PC-3 (cell line): Measurements from ENCODE around the gene RNASE12. TPM values are rescaled to one million over a fixed set of nuclear protein-coding genes. Genes with fewer than 3 reads are reported as not detected.

Source experiments
- ATAC-seq: fragments of 200-7000 bp; cut with Tn5 transposase; 2 replicates; pipeline ENCODE4 v1.9.1; 2020; ENCODE audit warnings: mild to moderate bottlenecking, moderate library complexity
- BruUV-seq: library from RNA; stranded (reverse); fragments of 400-500 nt; replicated peaks from 2 replicates; lab custom pipeline; 2021; lab: Mats Ljungman, UMichigan
- CTCF ChIA-PET: fragments of 300-600 bp; sonication (Branson Sonifier 250); formaldehyde crosslinking; loops from one replicate; lab custom pipeline; 2022; ENCODE audit warnings: antibody characterized with exemption; lab: Charles Lee
- POLR2A ChIA-PET: fragments of 300-600 bp; sonication (Branson Sonifier 250); formaldehyde crosslinking; loops from one replicate; lab custom pipeline; 2022; ENCODE audit warnings: antibody characterized with exemption; ENCODE audit not compliant: unreplicated experiment; lab: Charles Lee
- DNase-seq: peaks from one replicate; pipeline ENCODE4 v3.0.0-alpha.2; 2015
- H2AFZ ChIP-seq: fragments of 300-600 bp; sonication (generic); 2 replicates; pipeline ENCODE4 v1.6.0; 2016; ENCODE audit warnings: antibody characterized with exemption, low read length
- H3F3A ChIP-seq: fragments of 300-600 bp; sonication (generic); one replicate; pipeline ENCODE4 v1.6.0; 2017; ENCODE audit warnings: antibody characterized with exemption, low read length, control low read depth, mild to moderate bottlenecking; ENCODE audit not compliant: unreplicated experiment
- H3K27ac ChIP-seq: fragments of 300-600 bp; sonication (generic); 2 replicates; pipeline ENCODE4 v1.5.1; 2016; ENCODE audit warnings: mild to moderate bottlenecking, low read length
- H3K27me3 ChIP-seq: fragments of 300-600 bp; sonication (generic); 2 replicates; pipeline ENCODE4 v1.6.1; 2016; ENCODE audit warnings: low read length, mixed read lengths
- H3K36me3 ChIP-seq: fragments of 300-600 bp; sonication (generic); 2 replicates; pipeline ENCODE4 v1.6.1; 2016; ENCODE audit warnings: low read depth, mixed run types, low read length, mixed read lengths
- H3K4me1 ChIP-seq: fragments of 300-600 bp; sonication (generic); 2 replicates; pipeline ENCODE4 v1.5.1; 2016; ENCODE audit warnings: low read length; ENCODE audit not compliant: insufficient read depth
- H3K4me2 ChIP-seq: fragments of 300-600 bp; sonication (generic); 2 replicates; pipeline ENCODE4 v1.6.0; 2016; ENCODE audit warnings: low read length
- H3K4me3 ChIP-seq: fragments of 300-600 bp; sonication (generic); 2 replicates; pipeline ENCODE4 v1.5.1; 2016; ENCODE audit warnings: mild to moderate bottlenecking, low read length, mixed read lengths
- H3K79me2 ChIP-seq: fragments of 300-600 bp; sonication (generic); 2 replicates; pipeline ENCODE4 v1.6.1; 2017; ENCODE audit warnings: low read length, mixed read lengths
- H3K9ac ChIP-seq: fragments of 300-600 bp; sonication (generic); 2 replicates; pipeline ENCODE4 v1.6.0; 2016; ENCODE audit warnings: mild to moderate bottlenecking, low read length
- H3K9me2 ChIP-seq: fragments of 300-600 bp; sonication (generic); replicated peaks from 2 replicates; pipeline ENCODE4 v1.6.1; 2016; ENCODE audit warnings: mixed run types, low read length, mixed read lengths
- H3K9me3 ChIP-seq: fragments of 300-600 bp; sonication (generic); 2 replicates; pipeline ENCODE4 v1.6.1; 2016; ENCODE audit warnings: low read length, mixed read lengths
- H4K20me1 ChIP-seq: fragments of 300-600 bp; sonication (generic); 2 replicates; pipeline ENCODE4 v1.6.1; 2016; ENCODE audit warnings: low read length, mixed read lengths
- EZH2 ChIP-seq: fragments of 300-600 bp; sonication (generic); IDR thresholded peaks from one replicate; pipeline ENCODE4 v1.6.1; 2017; ENCODE audit warnings: antibody characterized with exemption, mild to moderate bottlenecking, low read length; ENCODE audit not compliant: unreplicated experiment
- EZH2phosphoT487 ChIP-seq: fragments of 300-600 bp; sonication (generic); IDR thresholded peaks from 2 replicates; pipeline ENCODE4 v1.6.1; 2018; ENCODE audit warnings: mild to moderate bottlenecking, antibody characterized with exemption, low read length, borderline replicate concordance
- intact Hi-C: fragments of 100-400 bp; cut with micrococcal nuclease; formaldehyde crosslinking; loops from 2 replicates; pipeline ENCODE4 v1.9.0; 2023
- total RNA-seq: library from RNA; depleted of rRNA; stranded (reverse); fragments of >200 nt; gene quantifications from 2 replicates; pipeline ENCODE4 v1.2.3, GENCODE V29; 2014
- TF ChIP-seq, protein P1 (sequence below): fragments of 300-600 bp; sonication (generic); conservative IDR thresholded peaks from 2 replicates; pipeline ENCODE4 v1.5.1; 2017; ENCODE audit warnings: antibody characterized with exemption, low read depth, mild to moderate bottlenecking, low read length

Gene RNASE12
- total RNA-seq, 1 experiment from 2014 or later, result not detected

DNA sequence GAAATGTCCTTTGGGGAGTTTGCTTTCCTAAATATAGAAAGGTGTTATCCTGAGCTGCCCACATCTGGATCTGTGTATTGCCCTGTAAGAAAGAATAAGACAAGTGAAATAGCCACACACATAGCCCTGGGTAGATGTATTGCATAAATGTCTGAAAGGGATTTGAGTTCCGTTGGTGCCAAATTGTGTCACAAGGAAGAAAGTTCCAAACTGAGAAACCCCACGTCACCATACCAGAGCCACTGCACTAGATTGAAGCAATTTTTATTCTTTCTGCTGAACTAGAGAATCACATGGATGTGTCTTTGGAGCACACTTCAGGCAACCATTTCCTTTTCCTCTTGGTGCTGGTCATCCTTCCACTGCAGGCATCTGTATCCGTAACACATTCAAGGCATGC, 35.3 kb downstream of the RNASE12 start:
- Histone ChIP-seq H3K9ac (no peak overlapping the region), H3K27me3 (peaks cover 46% of the 10 kb centered on the region), H3F3A (no peaks in the 10 kb centered on the region), H3K27ac (no peak overlapping the region), H3K9me2 (no peaks in the 10 kb centered on the region), H3K9me3 (no peaks in the 10 kb centered on the region), H3K79me2 (no peaks in the 10 kb centered on the region), H3K4me3 (no peak overlapping the region), H3K4me2 (no peak overlapping the region), H3K4me1 (no peaks in the 10 kb centered on the region), H3K36me3 (no peaks in the 10 kb centered on the region), H2AFZ (no peak overlapping the region), H4K20me1 (no peaks in the 10 kb centered on the region)
- intact Hi-C loops, result no loop called here
- CTCF ChIA-PET, result no interaction called here
- POLR2A ChIA-PET, result no interaction called here
- DNase-seq (no peak), ATAC-seq (no peak)
- no TSS peak for BruUV-seq
- TF ChIP-seq, protein P1, sequence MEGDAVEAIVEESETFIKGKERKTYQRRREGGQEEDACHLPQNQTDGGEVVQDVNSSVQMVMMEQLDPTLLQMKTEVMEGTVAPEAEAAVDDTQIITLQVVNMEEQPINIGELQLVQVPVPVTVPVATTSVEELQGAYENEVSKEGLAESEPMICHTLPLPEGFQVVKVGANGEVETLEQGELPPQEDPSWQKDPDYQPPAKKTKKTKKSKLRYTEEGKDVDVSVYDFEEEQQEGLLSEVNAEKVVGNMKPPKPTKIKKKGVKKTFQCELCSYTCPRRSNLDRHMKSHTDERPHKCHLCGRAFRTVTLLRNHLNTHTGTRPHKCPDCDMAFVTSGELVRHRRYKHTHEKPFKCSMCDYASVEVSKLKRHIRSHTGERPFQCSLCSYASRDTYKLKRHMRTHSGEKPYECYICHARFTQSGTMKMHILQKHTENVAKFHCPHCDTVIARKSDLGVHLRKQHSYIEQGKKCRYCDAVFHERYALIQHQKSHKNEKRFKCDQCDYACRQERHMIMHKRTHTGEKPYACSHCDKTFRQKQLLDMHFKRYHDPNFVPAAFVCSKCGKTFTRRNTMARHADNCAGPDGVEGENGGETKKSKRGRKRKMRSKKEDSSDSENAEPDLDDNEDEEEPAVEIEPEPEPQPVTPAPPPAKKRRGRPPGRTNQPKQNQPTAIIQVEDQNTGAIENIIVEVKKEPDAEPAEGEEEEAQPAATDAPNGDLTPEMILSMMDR, result no peak
- no peak for TF ChIP-seq EZH2phosphoT487
- no peak for TF ChIP-seq EZH2

DNA sequence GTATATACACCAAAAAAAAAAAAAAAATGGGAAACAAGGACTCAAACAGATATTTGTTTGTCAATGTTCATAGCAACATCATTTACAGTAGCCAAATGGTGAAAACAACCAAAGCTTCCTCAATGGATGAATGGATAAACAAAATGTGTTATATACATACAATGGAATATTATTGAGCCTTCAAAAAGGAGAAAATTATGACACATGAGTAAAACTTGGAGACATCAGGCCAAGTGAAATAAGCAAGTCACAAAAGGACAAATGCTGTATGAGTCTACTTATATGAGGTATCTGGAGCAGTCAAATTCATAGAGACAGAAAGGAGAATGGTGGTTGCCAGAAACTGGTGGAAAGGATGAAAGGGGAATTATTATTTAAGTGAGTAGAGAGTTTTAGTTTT, 38.2 kb downstream of the RNASE12 start:
- H3K4me3 ChIP-seq, result no peak overlapping the region
- no peak for ATAC-seq

DNA sequence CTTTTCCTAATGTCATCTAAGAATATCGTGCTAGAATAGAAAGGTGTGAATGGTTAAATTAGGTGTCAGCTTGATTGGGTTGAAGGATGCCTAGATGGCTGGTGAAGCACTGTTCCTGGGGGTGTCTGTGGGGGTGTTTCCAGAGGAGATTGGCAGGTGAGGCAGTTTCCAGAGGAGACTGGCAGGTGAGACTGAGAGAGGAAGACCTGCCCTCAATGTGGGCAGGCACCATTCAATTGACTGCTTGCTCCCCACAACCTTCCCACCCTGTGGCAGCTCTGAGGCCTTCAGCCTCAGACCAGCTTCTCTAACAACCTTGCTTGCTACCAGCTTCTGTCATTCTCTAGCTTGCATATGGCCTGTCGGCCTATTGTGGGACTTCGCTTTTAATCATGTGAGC, 39.6 kb downstream of the RNASE12 start:
- no peak for DNase-seq
- ChIA-PET CTCF (no interaction called here), POLR2A (no interaction called here)
- no peak for ATAC-seq
- H3K4me1 ChIP-seq, result no peaks in the 10 kb centered on the region
- H3K79me2 ChIP-seq, result no peaks in the 10 kb centered on the region
- H3K36me3 ChIP-seq, result no peaks in the 10 kb centered on the region
- H3K9me3 ChIP-seq, result no peaks in the 10 kb centered on the region
- no peak overlapping the region for H3K9ac ChIP-seq
- H3K27ac ChIP-seq, result no peak overlapping the region
- H3K27me3 ChIP-seq, result peaks cover 79% of the 10 kb centered on the region
- TF ChIP-seq EZH2phosphoT487 (no peak), EZH2 (no peak)
- TF ChIP-seq, protein P1, result no peak
- no peak overlapping the region for H2AFZ ChIP-seq
- intact Hi-C loops, result no loop called here
- no peak overlapping the region for H3K4me3 ChIP-seq
- H4K20me1 ChIP-seq, result no peaks in the 10 kb centered on the region
- BruUV-seq, result no TSS peak
- H3K9me2 ChIP-seq, result no peaks in the 10 kb centered on the region
- no peak overlapping the region for H3K4me2 ChIP-seq
- no peaks in the 10 kb centered on the region for H3F3A ChIP-seq

More for the DNA sequence above, 38.2 kb downstream of the RNASE12 start:
- Histone ChIP-seq H4K20me1 (no peaks in the 10 kb centered on the region), H3K27ac (no peak overlapping the region), H3K4me2 (no peak overlapping the region), H3K9ac (no peak overlapping the region), H3K27me3 (peaks cover 71% of the 10 kb centered on the region), H3F3A (no peaks in the 10 kb centered on the region), H3K4me1 (no peaks in the 10 kb centered on the region), H3K9me3 (no peaks in the 10 kb centered on the region), H3K9me2 (no peaks in the 10 kb centered on the region), H3K36me3 (no peaks in the 10 kb centered on the region), H2AFZ (no peak overlapping the region), H3K79me2 (no peaks in the 10 kb centered on the region)
- BruUV-seq, result no TSS peak
- CTCF ChIA-PET, result no interaction called here
- POLR2A ChIA-PET, result no interaction called here
- intact Hi-C loops, result no loop called here
- DNase-seq, result no peak
- TF ChIP-seq, protein P1, result no peak
- TF ChIP-seq EZH2phosphoT487 (no peak), EZH2 (no peak)
